ENCODE measurements around the gene TAF4B. TPM values are rescaled to one million over a fixed set of nuclear protein-coding genes. Genes with fewer than 3 reads are reported as not detected.

TAF4B gene
- total RNA-seq, 1 donor from 2014 or later, result 13.4 TPM

DNA sequence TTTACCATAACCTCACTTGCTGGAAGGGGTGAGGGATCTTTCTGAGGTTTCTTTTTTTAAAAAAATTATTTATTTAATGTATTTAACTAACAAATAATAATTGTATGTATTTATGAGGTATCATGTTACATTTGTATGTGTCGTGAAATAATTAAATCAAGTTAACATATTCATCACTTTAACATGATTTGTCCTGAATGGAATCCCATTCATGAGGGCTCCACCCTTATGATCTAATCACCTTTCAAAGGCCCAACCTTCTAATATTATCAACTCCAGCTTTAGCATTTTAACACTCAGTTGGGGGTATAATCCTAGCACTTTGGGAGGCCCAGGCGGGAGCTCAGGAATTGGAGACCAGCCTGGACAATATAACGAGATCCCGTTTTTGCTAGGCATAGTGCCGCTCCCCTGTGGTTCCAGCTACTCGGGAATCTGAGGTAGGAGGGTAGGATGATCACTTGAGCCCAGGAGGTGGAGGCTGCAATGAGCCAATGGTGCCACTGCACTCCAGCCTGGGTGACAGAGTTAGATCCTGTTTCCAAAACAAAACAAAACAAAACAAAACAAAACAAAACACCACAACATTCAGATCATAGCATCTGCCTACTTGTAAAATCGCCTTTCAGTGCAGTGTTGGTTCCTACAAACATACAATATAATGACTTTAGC, 1.1 kb upstream of the TAF4B start:
- Mint-ChIP-seq H3K4me3 (peak overlapping the region; percentile 96), H3K36me3 (ENCODE audit: low read depth) (peaks cover 2% of the 10 kb centered on the region), H3K4me1 (peaks cover 22% of the 10 kb centered on the region), H3K27me3 (no peaks in the 10 kb centered on the region), H3K9me3 (no peaks in the 10 kb centered on the region), H3K27ac (peak overlapping the region; percentile 97)
- DNase-seq (no peak), ATAC-seq (ENCODE audit: low read depth) (no peak)
- ChIA-PET CTCF (no interaction called here), POLR2A (interaction anchor here (1.2 to 1.8 kb wide), 2 partner anchors 9 to 30 kb away, joined by 4 read pairs; no protein-coding TSS in a partner anchor)
- intact Hi-C loops (cut with micrococcal nuclease), result no loop called here
- TF ChIP-seq, protein P1, sequence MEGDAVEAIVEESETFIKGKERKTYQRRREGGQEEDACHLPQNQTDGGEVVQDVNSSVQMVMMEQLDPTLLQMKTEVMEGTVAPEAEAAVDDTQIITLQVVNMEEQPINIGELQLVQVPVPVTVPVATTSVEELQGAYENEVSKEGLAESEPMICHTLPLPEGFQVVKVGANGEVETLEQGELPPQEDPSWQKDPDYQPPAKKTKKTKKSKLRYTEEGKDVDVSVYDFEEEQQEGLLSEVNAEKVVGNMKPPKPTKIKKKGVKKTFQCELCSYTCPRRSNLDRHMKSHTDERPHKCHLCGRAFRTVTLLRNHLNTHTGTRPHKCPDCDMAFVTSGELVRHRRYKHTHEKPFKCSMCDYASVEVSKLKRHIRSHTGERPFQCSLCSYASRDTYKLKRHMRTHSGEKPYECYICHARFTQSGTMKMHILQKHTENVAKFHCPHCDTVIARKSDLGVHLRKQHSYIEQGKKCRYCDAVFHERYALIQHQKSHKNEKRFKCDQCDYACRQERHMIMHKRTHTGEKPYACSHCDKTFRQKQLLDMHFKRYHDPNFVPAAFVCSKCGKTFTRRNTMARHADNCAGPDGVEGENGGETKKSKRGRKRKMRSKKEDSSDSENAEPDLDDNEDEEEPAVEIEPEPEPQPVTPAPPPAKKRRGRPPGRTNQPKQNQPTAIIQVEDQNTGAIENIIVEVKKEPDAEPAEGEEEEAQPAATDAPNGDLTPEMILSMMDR (IDR thresholded peaks at IDR 0.05), result no peak

DNA sequence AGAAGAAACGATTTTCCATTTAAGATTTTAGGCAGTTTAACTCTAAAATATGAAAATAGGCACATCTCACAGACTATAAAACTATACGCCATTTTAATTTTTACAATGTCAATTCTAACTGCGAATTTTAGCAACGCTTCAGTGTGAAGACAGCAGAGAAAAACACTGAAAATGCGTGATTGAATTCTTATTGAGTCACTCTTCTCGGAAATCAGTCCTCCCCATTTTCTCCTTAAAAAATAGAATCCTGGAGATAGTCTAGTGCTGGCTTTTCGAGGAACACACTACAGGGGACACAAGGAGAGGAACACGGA, 373 bp upstream of the TAF4B start:
- DNase-seq (no peak), ATAC-seq (ENCODE audit: low read depth) (no peak)
- no peaks in the 10 kb centered on the region for H3K9me3 Mint-ChIP-seq
- TF ChIP-seq, protein P1 (IDR thresholded peaks at IDR 0.05), result no peak
- H3K27ac Mint-ChIP-seq, result peak overlapping the region; percentile 97
- H3K27me3 Mint-ChIP-seq, result no peaks in the 10 kb centered on the region
- POLR2A ChIA-PET, result interaction anchor here (0.8 to 2.0 kb wide), 6 partner anchors 9 to 138 kb away, joined by 3 to 18 read pairs (median 8); partner anchors contain the start of genes PSMA8 and SS18
- CTCF ChIA-PET, result no interaction called here
- H3K4me3 Mint-ChIP-seq, result peak overlapping the region; percentile 96
- intact Hi-C loops (cut with micrococcal nuclease), result loop anchor here (1.0 to 2.0 kb wide), 5 partner anchors 11 to 875 kb away; no protein-coding TSS in a partner anchor
- peaks cover 22% of the 10 kb centered on the region for H3K4me1 Mint-ChIP-seq
- peaks cover 2% of the 10 kb centered on the region for H3K36me3 Mint-ChIP-seq (ENCODE audit: low read depth)

DNA sequence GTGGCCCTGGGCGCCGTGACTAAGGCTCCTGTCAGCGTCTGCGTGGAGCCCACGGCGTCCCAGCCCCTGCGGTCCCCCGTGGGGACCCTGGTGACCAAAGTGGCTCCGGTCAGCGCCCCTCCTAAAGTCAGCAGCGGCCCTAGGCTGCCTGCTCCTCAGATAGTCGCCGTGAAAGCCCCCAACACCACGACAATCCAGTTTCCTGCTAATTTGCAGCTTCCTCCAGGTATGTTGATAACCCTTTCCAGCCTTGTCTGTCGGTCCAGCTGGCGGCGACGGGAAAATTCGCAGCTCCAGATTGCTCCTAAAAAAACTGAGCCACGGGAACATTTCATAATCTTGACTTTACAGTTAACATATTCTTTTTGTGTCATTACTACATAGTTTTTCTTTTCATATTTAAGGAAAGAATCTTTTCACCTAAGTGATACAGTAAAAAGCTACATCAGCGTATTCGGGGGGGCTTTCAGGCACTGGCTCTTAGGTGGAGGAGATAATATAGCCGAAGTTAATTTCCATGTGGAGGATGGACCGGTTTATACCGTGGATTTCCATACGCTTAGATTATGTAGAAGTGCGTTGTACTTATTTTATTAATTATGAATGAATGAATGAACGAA, 916 bp downstream of the TAF4B start:
- no peak for DNase-seq
- TF ChIP-seq, protein P1 (IDR thresholded peaks at IDR 0.05), result no peak
- H3K9me3 Mint-ChIP-seq, result no peaks in the 10 kb centered on the region
- intact Hi-C loops (cut with micrococcal nuclease), result loop anchor here (2.0 kb wide), 1 partner anchor 876 kb away; no protein-coding TSS in a partner anchor
- H3K27me3 Mint-ChIP-seq, result no peaks in the 10 kb centered on the region
- H3K27ac Mint-ChIP-seq, result peak overlapping the region; percentile 84
- ChIA-PET CTCF (interaction anchor here (1.3 kb wide), 1 partner anchor 135 kb away, joined by 3 read pairs; no protein-coding TSS in a partner anchor), POLR2A (interaction anchor here (0.6 to 2.0 kb wide), 5 partner anchors 10 to 139 kb away, joined by 5 to 18 read pairs (median 11); partner anchors contain the start of gene SS18)
- H3K4me3 Mint-ChIP-seq, result peak overlapping the region; percentile 96
- peaks cover 23% of the 10 kb centered on the region for H3K4me1 Mint-ChIP-seq
- peaks cover 2% of the 10 kb centered on the region for H3K36me3 Mint-ChIP-seq (ENCODE audit: low read depth)
- no peak for ATAC-seq (ENCODE audit: low read depth)

DNA sequence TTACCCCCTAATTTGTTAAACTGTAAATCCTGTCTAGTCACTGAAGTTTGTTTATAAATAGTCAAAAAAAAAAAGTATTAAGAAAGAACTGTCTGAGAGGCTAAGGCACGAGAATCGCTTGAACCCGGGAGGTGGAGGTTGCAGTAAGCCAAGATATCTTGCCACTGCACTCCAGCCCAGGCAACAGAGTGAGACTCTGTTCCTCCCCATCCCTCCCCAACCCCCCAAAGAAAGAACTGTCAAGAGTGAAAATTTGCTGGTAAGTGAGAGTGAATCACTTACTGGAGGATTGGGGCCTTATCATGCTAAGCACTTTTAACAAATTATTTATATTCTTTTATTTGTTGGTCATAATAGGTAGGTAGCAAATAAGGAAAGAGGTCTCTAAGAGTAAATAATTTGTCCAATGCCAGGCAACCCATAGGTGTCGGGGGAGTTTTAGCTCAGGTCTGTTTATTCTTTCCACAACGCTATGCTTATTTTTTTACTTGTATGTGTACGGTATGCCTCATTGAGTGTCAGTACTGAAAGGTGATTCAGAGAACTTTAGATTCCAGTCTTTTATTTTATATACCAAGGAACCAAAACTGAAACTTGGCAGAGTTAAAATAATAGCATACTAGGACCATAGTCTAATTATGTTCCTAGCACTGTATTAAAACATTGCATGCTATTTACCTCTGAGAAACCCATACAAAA, 2.5 kb downstream of the TAF4B start:
- H3K4me1 Mint-ChIP-seq, result peaks cover 33% of the 10 kb centered on the region
- DNase-seq, result no peak
- H3K36me3 Mint-ChIP-seq (ENCODE audit: low read depth), result peaks cover 2% of the 10 kb centered on the region
- ChIA-PET POLR2A (no interaction called here), CTCF (no interaction called here)
- intact Hi-C loops (cut with micrococcal nuclease), result no loop called here
- no peaks in the 10 kb centered on the region for H3K27me3 Mint-ChIP-seq
- TF ChIP-seq, protein P1 (IDR thresholded peaks at IDR 0.05), result no peak
- no peak overlapping the region for H3K27ac Mint-ChIP-seq
- no peak for ATAC-seq (ENCODE audit: low read depth)
- H3K9me3 Mint-ChIP-seq, result no peaks in the 10 kb centered on the region
- peak overlapping the region; percentile 96 for H3K4me3 Mint-ChIP-seq

DNA sequence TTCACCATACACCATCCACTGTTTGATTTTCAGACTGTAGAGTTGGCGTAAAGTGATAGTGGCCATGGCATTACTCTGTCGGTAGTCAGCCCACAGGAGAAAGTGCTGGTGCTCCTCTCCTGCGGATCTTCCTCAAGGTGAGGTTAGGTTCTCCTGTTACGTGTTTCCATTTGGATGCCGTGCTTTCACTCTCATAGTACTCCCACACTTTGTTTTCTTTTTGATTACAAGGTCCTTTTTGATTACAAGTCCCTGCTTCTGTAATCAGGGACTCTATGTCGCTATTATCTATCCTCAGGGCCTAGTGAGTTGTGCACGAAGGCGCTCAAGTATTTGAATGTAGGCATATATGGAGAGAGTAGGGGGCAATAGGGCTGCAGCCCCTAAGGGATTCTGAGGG, 4.3 kb downstream of the TAF4B start:
- Mint-ChIP-seq H3K4me1 (peaks cover 48% of the 10 kb centered on the region), H3K4me3 (no peak overlapping the region), H3K27ac (no peak overlapping the region), H3K9me3 (no peaks in the 10 kb centered on the region), H3K36me3 (ENCODE audit: low read depth) (peaks cover 4% of the 10 kb centered on the region), H3K27me3 (no peaks in the 10 kb centered on the region)
- ATAC-seq (ENCODE audit: low read depth) (no peak), DNase-seq (no peak)
- TF ChIP-seq, protein P1 (IDR thresholded peaks at IDR 0.05), result no peak
- CTCF ChIA-PET, result no interaction called here
- intact Hi-C loops (cut with micrococcal nuclease), result no loop called here
- POLR2A ChIA-PET, result interaction anchor here (0.6 kb wide), 1 partner anchor 126 kb away, joined by 6 read pairs; no protein-coding TSS in a partner anchor
